Measurements from ENCODE around the gene BACH2.

The BACH2 gene

GRCh38 chr6:89956182-89956581 lies 340.5 kb downstream of the BACH2 start:
- DNase-seq, result no peak

- DNase-seq, result no peak
Measured at GRCh38 chr6:89955364-89955763, 341.3 kb downstream of the BACH2 start.

GRCh38 chr6:89954721-89955148 lies 341.9 kb downstream of the BACH2 start:
- DNase-seq, result no peak

- peak; percentile 91 for DNase-seq
Measured at GRCh38 chr6:89952686-89953085, 344.0 kb downstream of the BACH2 start.

- no peak for DNase-seq
Measured at GRCh38 chr6:89952105-89952671, 344.5 kb downstream of the BACH2 start.

- no peak for DNase-seq
Measured at GRCh38 chr6:89951574-89952104, 345.0 kb downstream of the BACH2 start.

GRCh38 chr6:89950879-89951391 lies 345.7 kb downstream of the BACH2 start:
- peak; percentile 29 for DNase-seq

- DNase-seq, result no peak
Measured at GRCh38 chr6:89950446-89950845, 346.2 kb downstream of the BACH2 start.

- DNase-seq, result no peak
Measured at GRCh38 chr6:89948876-89949275, 347.8 kb downstream of the BACH2 start.

- no peak for DNase-seq
Measured at GRCh38 chr6:89944826-89945407, 351.7 kb downstream of the BACH2 start.

- DNase-seq, result peak; percentile 67
Measured at GRCh38 chr6:89944181-89944755, 352.4 kb downstream of the BACH2 start.

GRCh38 chr6:89942601-89943000 lies 354.0 kb downstream of the BACH2 start:
- DNase-seq, result no peak

- DNase-seq, result no peak
Measured at GRCh38 chr6:89941763-89942497, 354.7 kb downstream of the BACH2 start.

- DNase-seq, result peak; percentile 58
Measured at GRCh38 chr6:89941031-89941762, 355.4 kb downstream of the BACH2 start.

- peak; percentile 80 for DNase-seq
Measured at GRCh38 chr6:89940225-89941027, 356.2 kb downstream of the BACH2 start.

GRCh38 chr6:89939144-89939543 lies 357.5 kb downstream of the BACH2 start:
- DNase-seq, result no peak

- DNase-seq, result no peak
Measured at GRCh38 chr6:89938014-89938413, 358.6 kb downstream of the BACH2 start.

GRCh38 chr6:89936177-89936576 lies 360.5 kb downstream of the BACH2 start:
- DNase-seq, result no peak

GRCh38 chr6:89934685-89935366 lies 361.8 kb downstream of the BACH2 start:
- no peak for DNase-seq

- no peak for DNase-seq
Measured at GRCh38 chr6:89932245-89932802, 364.3 kb downstream of the BACH2 start.

- DNase-seq, result no peak
Measured at GRCh38 chr6:89930789-89931188, 365.9 kb downstream of the BACH2 start.

Data from fibroblast of skin of abdomen (primary cell).